Ovary (tissue), 3 donors: ENCODE measurements around the gene PAX8.

Experiments
- EP300 ChIP-seq: sonication (generic); formaldehyde crosslinking; IDR thresholded peaks from one replicate; pipeline ENCODE4 v1.6.1; 2017; ENCODE audit warnings: antibody characterized with exemption
- POLR2A ChIP-seq: fragments of 450-650 bp; IDR thresholded peaks from one replicate; pipeline ENCODE4 v1.6.1; 2017; ENCODE audit warnings: antibody characterized with exemption, mild to moderate bottlenecking, moderate library complexity
- TF ChIP-seq, protein P1 (sequence below), 3 donors: fragments of 450-650 bp in 2 of 3; fragments of 200-600 bp in 1 of 3; IDR thresholded peaks; one replicate each; pipeline versions ENCODE4 v1.5.1 to v1.8.0; 2016 to 2022; ENCODE audit warnings: antibody characterized with exemption in 3 of 3, mild to moderate bottlenecking in 1 of 3
- donor health status: DM: no; HTN: no; CAD: no.

DNA sequence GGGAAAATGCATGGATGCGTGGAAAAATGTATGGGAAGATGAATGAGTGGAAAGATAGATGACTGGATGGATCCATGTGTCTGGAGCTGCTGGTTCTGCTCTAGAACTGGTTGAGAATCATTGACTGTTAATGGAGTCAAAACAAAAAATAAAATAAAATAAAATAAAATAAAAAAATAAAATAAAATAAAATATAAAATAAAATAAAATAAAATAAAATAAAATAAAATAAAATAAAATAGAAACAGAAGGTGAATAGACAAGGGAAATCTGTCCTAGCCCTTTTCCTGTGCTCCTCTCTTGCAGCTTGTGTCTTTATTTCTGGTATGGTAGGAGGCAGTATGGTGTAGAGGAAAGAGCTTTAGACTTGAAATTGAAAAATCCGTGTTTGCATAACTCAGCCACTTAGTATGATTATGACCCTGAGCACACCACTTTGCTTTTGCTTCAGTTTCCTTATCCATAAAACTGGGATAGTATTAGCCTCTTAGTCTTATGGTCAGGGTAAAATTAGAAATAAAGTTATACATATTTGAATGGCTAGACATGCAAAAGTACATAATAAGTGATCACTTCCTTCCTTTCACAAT, 54.0 kb downstream of the PAX8 start:
- TF ChIP-seq, protein P1, sequence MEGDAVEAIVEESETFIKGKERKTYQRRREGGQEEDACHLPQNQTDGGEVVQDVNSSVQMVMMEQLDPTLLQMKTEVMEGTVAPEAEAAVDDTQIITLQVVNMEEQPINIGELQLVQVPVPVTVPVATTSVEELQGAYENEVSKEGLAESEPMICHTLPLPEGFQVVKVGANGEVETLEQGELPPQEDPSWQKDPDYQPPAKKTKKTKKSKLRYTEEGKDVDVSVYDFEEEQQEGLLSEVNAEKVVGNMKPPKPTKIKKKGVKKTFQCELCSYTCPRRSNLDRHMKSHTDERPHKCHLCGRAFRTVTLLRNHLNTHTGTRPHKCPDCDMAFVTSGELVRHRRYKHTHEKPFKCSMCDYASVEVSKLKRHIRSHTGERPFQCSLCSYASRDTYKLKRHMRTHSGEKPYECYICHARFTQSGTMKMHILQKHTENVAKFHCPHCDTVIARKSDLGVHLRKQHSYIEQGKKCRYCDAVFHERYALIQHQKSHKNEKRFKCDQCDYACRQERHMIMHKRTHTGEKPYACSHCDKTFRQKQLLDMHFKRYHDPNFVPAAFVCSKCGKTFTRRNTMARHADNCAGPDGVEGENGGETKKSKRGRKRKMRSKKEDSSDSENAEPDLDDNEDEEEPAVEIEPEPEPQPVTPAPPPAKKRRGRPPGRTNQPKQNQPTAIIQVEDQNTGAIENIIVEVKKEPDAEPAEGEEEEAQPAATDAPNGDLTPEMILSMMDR (IDR thresholded peaks at IDR 0.05): no peak
- TF ChIP-seq EP300: no peak
- no peak for TF ChIP-seq POLR2A
